Activated naive CD8-positive, alpha-beta T cell treated with anti-CD3 and anti-CD28 coated beads for 36 hours (primary cell): ENCODE data around the gene POLR1A. TPM values are rescaled to one million over a fixed set of nuclear protein-coding genes. Genes with fewer than 3 reads are reported as not detected.

Experiments used
- DNase-seq: peaks from one replicate; pipeline ENCODE4 v3.0.0; 2021
- H3K27ac Mint-ChIP-seq: one replicate; pipeline ENCODE4 v1.8.0; 2022; ENCODE audit warnings: mild to moderate bottlenecking, moderate library complexity, mixed read lengths
- H3K27me3 Mint-ChIP-seq: one replicate; pipeline ENCODE4 v1.8.0; 2022; ENCODE audit warnings: mild to moderate bottlenecking, mixed read lengths
- H3K36me3 Mint-ChIP-seq: one replicate; pipeline ENCODE4 v1.8.0; 2021; ENCODE audit warnings: mild to moderate bottlenecking, mixed read lengths
- H3K4me1 Mint-ChIP-seq: one replicate; pipeline ENCODE4 v1.8.0; 2021; ENCODE audit warnings: mixed read lengths
- H3K4me3 Mint-ChIP-seq: one replicate; pipeline ENCODE4 v1.8.0; 2022; ENCODE audit warnings: mild to moderate bottlenecking, moderate library complexity, mixed read lengths
- H3K9me3 Mint-ChIP-seq: one replicate; pipeline ENCODE4 v1.8.0; 2022; ENCODE audit warnings: mixed read lengths
- total RNA-seq, 2 experiments: library from RNA; stranded (reverse); gene quantifications; one replicate each; pipeline ENCODE4 v1.2.3, GENCODE V29; 2021

The POLR1A gene
- total RNA-seq, 2 experiments from 2014 or later: 56.0 to 56.6 TPM

DNA sequence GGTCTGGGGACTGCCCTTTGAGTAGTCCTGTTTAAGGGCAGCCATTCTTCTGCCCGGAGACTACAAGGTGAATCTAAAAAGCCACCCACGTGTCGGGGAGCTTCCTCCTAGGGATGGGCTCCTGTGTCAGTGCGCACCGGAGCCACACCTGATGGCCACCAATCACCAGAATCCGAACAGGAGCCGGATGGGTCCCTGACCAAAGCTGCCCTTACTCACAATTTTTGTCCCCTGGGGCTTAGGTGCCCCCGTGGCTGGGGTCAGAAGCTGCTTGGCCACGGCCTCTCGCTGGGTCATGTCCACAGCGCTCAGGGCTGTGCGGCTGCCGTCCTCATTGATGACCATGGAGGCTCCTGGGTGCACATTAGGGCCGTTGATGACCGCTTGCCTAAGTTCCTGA is 30.9 kb downstream of the POLR1A start:
- peaks cover 2% of the 10 kb centered on the region for H3K9me3 Mint-ChIP-seq
- peaks cover 53% of the 10 kb centered on the region for H3K36me3 Mint-ChIP-seq
- no peak overlapping the region for H3K4me3 Mint-ChIP-seq
- no peak for DNase-seq
- peaks cover 14% of the 10 kb centered on the region for H3K4me1 Mint-ChIP-seq
- H3K27ac Mint-ChIP-seq: no peak overlapping the region
- H3K27me3 Mint-ChIP-seq: no peaks in the 10 kb centered on the region

DNA sequence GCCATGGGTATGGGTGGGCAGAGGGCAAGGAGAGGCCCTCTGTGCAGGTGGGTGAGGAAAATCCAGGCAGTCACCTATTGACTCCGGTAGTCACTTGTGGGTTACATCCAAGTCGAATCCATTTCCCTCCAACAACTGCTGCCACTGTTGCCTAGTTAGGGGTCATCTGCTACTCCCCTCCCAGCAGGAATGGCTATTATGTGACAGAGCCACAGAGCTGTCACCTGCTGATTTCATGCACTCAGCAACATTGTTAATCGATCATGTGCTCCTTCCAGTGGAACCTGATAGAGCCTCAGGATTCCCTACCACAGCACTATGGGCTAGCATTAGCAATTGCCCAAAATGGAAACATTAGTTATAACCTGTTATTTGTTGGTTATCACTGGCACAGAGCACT is 31.4 kb downstream of the POLR1A start:
- no peak for DNase-seq
- Mint-ChIP-seq H3K4me1 (peaks cover 12% of the 10 kb centered on the region), H3K9me3 (peaks cover 2% of the 10 kb centered on the region), H3K36me3 (peaks cover 54% of the 10 kb centered on the region), H3K4me3 (no peak overlapping the region), H3K27me3 (no peaks in the 10 kb centered on the region), H3K27ac (no peak overlapping the region)

DNA sequence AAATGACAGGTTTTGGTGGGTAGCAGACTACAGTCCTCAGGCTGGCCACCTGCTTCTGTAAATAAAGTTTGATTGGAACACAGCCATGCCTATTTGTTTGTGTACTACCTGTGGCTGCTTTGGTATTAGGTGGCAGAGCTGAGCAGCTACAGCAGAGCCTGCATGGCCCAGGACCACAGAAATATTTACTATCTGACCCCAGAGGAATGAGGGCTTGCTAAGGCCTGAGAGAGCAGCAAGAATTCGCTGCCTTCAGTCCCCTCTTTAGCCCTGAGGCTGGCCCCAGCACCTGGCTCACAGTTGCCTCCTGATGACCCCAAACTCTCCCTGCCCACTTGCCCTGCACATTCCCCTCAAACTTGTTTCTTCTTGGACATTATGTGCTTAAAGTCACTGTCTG is 32.5 kb downstream of the POLR1A start:
- Mint-ChIP-seq H3K9me3 (peaks cover 2% of the 10 kb centered on the region), H3K4me1 (peaks cover 12% of the 10 kb centered on the region), H3K27me3 (no peaks in the 10 kb centered on the region), H3K4me3 (no peak overlapping the region), H3K27ac (no peak overlapping the region), H3K36me3 (peaks cover 52% of the 10 kb centered on the region)
- no peak for DNase-seq

DNA sequence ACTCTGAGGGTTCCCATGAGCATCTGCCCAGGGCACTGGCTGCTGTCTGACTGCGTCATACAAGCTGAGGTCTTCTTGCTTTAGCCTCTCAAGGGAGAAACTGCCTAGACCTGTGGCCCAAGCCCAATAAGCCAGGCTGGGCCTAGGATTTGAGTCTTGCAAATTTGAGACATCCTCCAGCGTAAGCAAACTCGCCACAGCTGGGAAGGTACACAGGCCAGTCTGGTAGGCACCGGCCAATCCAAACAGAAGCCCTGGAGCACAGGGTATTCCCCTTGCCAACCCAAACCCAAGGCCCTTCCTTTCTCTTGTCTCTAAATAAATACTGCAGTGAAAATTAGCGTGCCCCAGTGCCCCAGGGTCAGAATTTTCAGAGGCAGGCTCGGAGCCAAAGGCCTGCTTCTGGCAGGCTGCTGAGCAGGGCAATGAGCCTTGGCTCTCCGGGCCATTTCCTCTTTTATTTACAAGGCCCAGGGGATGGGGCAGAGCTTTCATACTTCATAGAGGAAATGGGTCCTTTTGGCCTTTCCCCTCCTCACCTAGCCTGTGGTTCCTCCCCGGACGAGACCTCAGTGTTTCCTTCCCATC is 33.3 kb downstream of the POLR1A start:
- Mint-ChIP-seq H3K4me3 (no peak overlapping the region), H3K27ac (peak overlapping the region; percentile 66), H3K36me3 (peaks cover 52% of the 10 kb centered on the region)

DNA sequence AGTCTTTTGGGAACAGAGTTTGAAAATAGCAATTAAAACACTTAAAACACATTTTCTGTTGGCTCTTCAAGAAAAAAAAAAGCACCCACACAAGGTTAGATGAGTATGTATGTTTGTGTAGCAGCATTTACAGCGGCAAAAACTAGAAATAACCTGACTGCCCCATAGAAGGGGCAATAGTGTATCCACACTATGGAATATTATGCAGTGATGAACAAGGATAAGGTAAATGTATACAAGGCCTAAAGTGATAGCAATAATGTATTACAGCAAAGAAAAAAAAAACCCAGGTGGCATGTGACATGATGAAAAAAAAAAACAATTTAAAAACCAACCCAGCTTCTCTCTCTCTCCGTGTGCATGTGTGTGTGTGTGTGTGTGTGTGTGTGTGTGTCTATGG is 34.8 kb downstream of the POLR1A start:
- Mint-ChIP-seq H3K36me3 (peaks cover 53% of the 10 kb centered on the region), H3K27ac (no peak overlapping the region), H3K4me3 (no peak overlapping the region)

More for the DNA sequence above, 33.3 kb downstream of the POLR1A start:
- H3K27me3 Mint-ChIP-seq: no peaks in the 10 kb centered on the region
- no peak for DNase-seq
- H3K4me1 Mint-ChIP-seq: peaks cover 14% of the 10 kb centered on the region
- H3K9me3 Mint-ChIP-seq: peaks cover 2% of the 10 kb centered on the region

DNA sequence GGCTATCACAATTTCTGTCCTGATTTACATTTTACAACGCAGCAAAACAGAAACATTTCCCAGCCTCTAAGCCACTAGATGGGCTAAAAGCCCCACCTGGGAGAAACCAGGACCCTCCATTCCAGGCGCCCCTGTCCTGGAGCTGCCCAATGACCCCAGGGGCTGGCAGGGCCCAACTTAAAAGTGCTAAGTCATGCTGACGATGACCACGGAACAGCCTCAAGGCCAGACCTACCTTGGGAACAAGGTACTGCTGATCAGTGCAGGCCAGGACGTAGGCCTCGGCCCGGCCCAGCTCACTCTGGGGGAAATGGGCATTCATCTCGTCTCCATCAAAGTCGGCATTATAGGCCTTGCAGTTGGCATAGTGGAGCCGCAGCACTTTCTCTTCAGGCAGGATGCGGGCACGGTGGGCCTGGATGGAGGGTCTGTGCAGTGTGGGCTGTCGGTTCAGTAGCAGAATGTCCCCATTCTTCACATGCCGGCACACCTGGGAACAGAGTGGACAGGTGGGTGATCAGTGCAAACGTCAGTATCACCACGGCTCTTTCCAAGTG is 35.8 kb downstream of the POLR1A start:
- peaks cover 22% of the 10 kb centered on the region for H3K4me1 Mint-ChIP-seq
- no peaks in the 10 kb centered on the region for H3K27me3 Mint-ChIP-seq
- no peak overlapping the region for H3K4me3 Mint-ChIP-seq
- peaks cover 2% of the 10 kb centered on the region for H3K9me3 Mint-ChIP-seq
- H3K36me3 Mint-ChIP-seq: peaks cover 63% of the 10 kb centered on the region
- DNase-seq: no peak
- H3K27ac Mint-ChIP-seq: no peak overlapping the region

More for the DNA sequence above, 34.8 kb downstream of the POLR1A start:
- DNase-seq: no peak
- H3K4me1 Mint-ChIP-seq: peaks cover 22% of the 10 kb centered on the region
- H3K27me3 Mint-ChIP-seq: no peaks in the 10 kb centered on the region
- H3K9me3 Mint-ChIP-seq: peaks cover 2% of the 10 kb centered on the region

- Mint-ChIP-seq H3K4me1 (peaks cover 23% of the 10 kb centered on the region), H3K4me3 (no peak overlapping the region), H3K9me3 (peaks cover 4% of the 10 kb centered on the region), H3K27ac (peak overlapping the region; percentile 39), H3K36me3 (peaks cover 67% of the 10 kb centered on the region), H3K27me3 (no peaks in the 10 kb centered on the region)
- no peak for DNase-seq
Observed at GRCh38 chr2:86069091-86069685, 36.5 kb downstream of the POLR1A start.

GRCh38 chr2:86068648-86069047 is 37.0 kb downstream of the POLR1A start:
- peaks cover 23% of the 10 kb centered on the region for H3K4me1 Mint-ChIP-seq
- H3K4me3 Mint-ChIP-seq: no peak overlapping the region
- peaks cover 71% of the 10 kb centered on the region for H3K36me3 Mint-ChIP-seq
- peaks cover 9% of the 10 kb centered on the region for H3K9me3 Mint-ChIP-seq
- no peak overlapping the region for H3K27ac Mint-ChIP-seq
- no peak for DNase-seq
- no peaks in the 10 kb centered on the region for H3K27me3 Mint-ChIP-seq

- Mint-ChIP-seq H3K4me1 (peaks cover 23% of the 10 kb centered on the region), H3K4me3 (no peak overlapping the region), H3K27me3 (no peaks in the 10 kb centered on the region), H3K36me3 (peaks cover 73% of the 10 kb centered on the region), H3K9me3 (peaks cover 9% of the 10 kb centered on the region), H3K27ac (no peak overlapping the region)
- peak; percentile 52 for DNase-seq
Observed at GRCh38 chr2:86068136-86068588, 37.5 kb downstream of the POLR1A start.

GRCh38 chr2:86066915-86067314 is 38.8 kb downstream of the POLR1A start:
- H3K27ac Mint-ChIP-seq: no peak overlapping the region
- H3K9me3 Mint-ChIP-seq: peaks cover 9% of the 10 kb centered on the region
- peaks cover 74% of the 10 kb centered on the region for H3K36me3 Mint-ChIP-seq
- peaks cover 22% of the 10 kb centered on the region for H3K4me1 Mint-ChIP-seq
- H3K4me3 Mint-ChIP-seq: no peak overlapping the region
- no peak for DNase-seq
- no peaks in the 10 kb centered on the region for H3K27me3 Mint-ChIP-seq

DNA sequence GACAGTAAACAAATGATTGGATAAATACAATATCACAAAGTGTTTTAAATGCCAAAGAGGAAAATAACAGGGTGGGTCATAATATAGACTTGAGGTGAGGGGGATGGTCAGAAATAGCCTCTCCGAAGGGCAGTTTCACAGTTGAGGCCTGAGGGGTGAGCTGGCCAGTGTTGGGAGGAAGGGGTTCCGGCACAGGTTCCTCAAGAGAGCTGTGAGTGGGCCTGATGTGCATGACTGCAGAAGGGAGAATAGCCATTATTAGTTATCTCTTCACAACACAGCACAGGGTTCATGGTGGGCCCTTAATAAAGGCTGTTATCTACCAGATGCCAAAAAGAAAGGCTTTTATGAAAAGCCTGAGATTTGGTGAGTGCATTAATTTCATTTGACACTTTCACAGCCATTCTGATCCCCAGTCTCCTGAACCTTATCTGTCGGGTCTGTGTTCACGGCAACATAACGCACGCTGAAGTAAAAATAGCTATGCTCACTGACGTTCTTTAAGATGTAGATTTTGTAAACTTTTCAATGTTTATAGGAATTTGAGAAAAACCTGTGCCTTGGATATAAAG is 39.6 kb downstream of the POLR1A start:
- Mint-ChIP-seq H3K36me3 (peaks cover 70% of the 10 kb centered on the region), H3K9me3 (peaks cover 7% of the 10 kb centered on the region), H3K4me1 (peaks cover 22% of the 10 kb centered on the region)

GRCh38 chr2:86065512-86065911 is 40.2 kb downstream of the POLR1A start:
- peaks cover 7% of the 10 kb centered on the region for H3K9me3 Mint-ChIP-seq
- H3K4me3 Mint-ChIP-seq: no peak overlapping the region
- no peak overlapping the region for H3K27ac Mint-ChIP-seq
- H3K36me3 Mint-ChIP-seq: peaks cover 69% of the 10 kb centered on the region
- no peak for DNase-seq
- no peaks in the 10 kb centered on the region for H3K27me3 Mint-ChIP-seq
- H3K4me1 Mint-ChIP-seq: peaks cover 22% of the 10 kb centered on the region

More for the DNA sequence above, 39.6 kb downstream of the POLR1A start:
- no peak overlapping the region for H3K4me3 Mint-ChIP-seq
- no peak overlapping the region for H3K27ac Mint-ChIP-seq
- no peak for DNase-seq
- no peaks in the 10 kb centered on the region for H3K27me3 Mint-ChIP-seq

- DNase-seq: no peak
- H3K36me3 Mint-ChIP-seq: peaks cover 66% of the 10 kb centered on the region
- H3K9me3 Mint-ChIP-seq: peaks cover 7% of the 10 kb centered on the region
- peaks cover 19% of the 10 kb centered on the region for H3K4me1 Mint-ChIP-seq
- no peak overlapping the region for H3K27ac Mint-ChIP-seq
- no peaks in the 10 kb centered on the region for H3K27me3 Mint-ChIP-seq
- no peak overlapping the region for H3K4me3 Mint-ChIP-seq
Observed at GRCh38 chr2:86064006-86064405, 41.7 kb downstream of the POLR1A start.

GRCh38 chr2:86062043-86062442 is 43.6 kb downstream of the POLR1A start:
- no peak overlapping the region for H3K27ac Mint-ChIP-seq
- DNase-seq: no peak
- peaks cover 61% of the 10 kb centered on the region for H3K36me3 Mint-ChIP-seq
- no peak overlapping the region for H3K4me3 Mint-ChIP-seq
- peaks cover 6% of the 10 kb centered on the region for H3K4me1 Mint-ChIP-seq
- H3K9me3 Mint-ChIP-seq: peaks cover 7% of the 10 kb centered on the region
- H3K27me3 Mint-ChIP-seq: no peaks in the 10 kb centered on the region

GRCh38 chr2:86056590-86057331 is 48.9 kb downstream of the POLR1A start:
- H3K27ac Mint-ChIP-seq: no peak overlapping the region
- H3K36me3 Mint-ChIP-seq: peaks cover 36% of the 10 kb centered on the region

More at GRCh38 chr2:86056590-86057331, 48.9 kb downstream of the POLR1A start:
- no peaks in the 10 kb centered on the region for H3K27me3 Mint-ChIP-seq
- DNase-seq: no peak
- H3K4me1 Mint-ChIP-seq: no peaks in the 10 kb centered on the region
- H3K9me3 Mint-ChIP-seq: no peaks in the 10 kb centered on the region
- H3K4me3 Mint-ChIP-seq: no peak overlapping the region
